ENCODE results near the gene PPARD. TPM values are rescaled to one million over a fixed set of nuclear protein-coding genes. Genes with fewer than 3 reads are reported as not detected.
A peak's percentile ranks its signal among the peaks of the same experiment; 100 is the strongest.
"Not testable (repeated sequence)": the region's sequence is repeated elsewhere in the genome, so short reads cannot be mapped to it uniquely, and the experiment has no call there.

PPARD gene
- total RNA-seq, 1 donor from 2014 or later = 15.0 TPM

DNA sequence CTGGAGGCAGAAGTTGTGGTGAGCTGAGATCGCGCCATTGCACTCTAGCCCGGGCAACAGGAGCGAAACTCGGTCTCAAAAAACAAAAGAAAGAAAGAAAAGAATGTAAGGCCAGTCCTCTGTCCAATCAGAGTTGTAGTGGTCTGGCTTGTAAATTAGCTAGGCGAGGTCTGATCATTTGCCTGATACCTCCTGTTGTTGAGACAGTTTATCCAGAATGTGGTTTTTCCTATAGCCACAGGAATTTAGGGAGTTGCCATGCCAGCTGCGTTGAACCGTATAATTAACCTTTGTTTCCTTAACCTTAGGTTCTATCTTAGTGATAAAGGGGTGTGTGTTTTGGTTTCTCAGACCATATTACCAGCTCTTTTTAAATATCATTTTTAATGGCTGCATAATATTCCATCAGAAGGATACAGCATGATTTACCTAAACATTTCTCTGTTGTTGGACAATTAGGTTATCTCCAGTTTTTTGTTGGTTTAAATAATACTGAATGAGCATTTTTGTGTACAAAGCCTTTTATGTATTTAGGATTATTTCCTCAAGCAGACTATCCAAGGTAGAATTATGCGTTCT is 11.7 kb upstream of the PPARD start:
- Histone ChIP-seq H3K4me3 (ENCODE audit: low read depth, low read length) (no peak overlapping the region), H3K27me3 (ENCODE audit: control insufficient read depth, insufficient read depth, low read length) (no peaks in the 10 kb centered on the region), H3K36me3 (ENCODE audit: control insufficient read depth, insufficient read depth, low read length) (no peaks in the 10 kb centered on the region)
- no peak for DNase-seq (ENCODE audit: low read depth)
- TF ChIP-seq, protein P1, sequence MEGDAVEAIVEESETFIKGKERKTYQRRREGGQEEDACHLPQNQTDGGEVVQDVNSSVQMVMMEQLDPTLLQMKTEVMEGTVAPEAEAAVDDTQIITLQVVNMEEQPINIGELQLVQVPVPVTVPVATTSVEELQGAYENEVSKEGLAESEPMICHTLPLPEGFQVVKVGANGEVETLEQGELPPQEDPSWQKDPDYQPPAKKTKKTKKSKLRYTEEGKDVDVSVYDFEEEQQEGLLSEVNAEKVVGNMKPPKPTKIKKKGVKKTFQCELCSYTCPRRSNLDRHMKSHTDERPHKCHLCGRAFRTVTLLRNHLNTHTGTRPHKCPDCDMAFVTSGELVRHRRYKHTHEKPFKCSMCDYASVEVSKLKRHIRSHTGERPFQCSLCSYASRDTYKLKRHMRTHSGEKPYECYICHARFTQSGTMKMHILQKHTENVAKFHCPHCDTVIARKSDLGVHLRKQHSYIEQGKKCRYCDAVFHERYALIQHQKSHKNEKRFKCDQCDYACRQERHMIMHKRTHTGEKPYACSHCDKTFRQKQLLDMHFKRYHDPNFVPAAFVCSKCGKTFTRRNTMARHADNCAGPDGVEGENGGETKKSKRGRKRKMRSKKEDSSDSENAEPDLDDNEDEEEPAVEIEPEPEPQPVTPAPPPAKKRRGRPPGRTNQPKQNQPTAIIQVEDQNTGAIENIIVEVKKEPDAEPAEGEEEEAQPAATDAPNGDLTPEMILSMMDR (IDR thresholded peaks at IDR 0.05; ENCODE audit: insufficient read depth, low read length, poor library complexity, severe bottlenecking) = no peak

GRCh38 chr6:35332074-35332887 is 10.1 kb upstream of the PPARD start:
- H3K4me3 ChIP-seq (ENCODE audit: low read depth, low read length); H3K36me3 ChIP-seq (ENCODE audit: control insufficient read depth, insufficient read depth, low read length); DNase-seq (ENCODE audit: low read depth); H3K27me3 ChIP-seq (ENCODE audit: control insufficient read depth, insufficient read depth, low read length): not testable (repeated sequence)

GRCh38 chr6:35341557-35341956 is 801 bp upstream of the PPARD start:
- TF ChIP-seq, protein P1 (IDR thresholded peaks at IDR 0.05; ENCODE audit: insufficient read depth, low read length, poor library complexity, severe bottlenecking) = no peak
- no peak for DNase-seq (ENCODE audit: low read depth)

GRCh38 chr6:35343092-35343834 is 905 bp downstream of the PPARD start:
- Histone ChIP-seq H3K27me3 (ENCODE audit: control insufficient read depth, insufficient read depth, low read length) (no peaks in the 10 kb centered on the region), H3K36me3 (ENCODE audit: control insufficient read depth, insufficient read depth, low read length) (no peaks in the 10 kb centered on the region), H3K4me3 (ENCODE audit: low read depth, low read length) (peak overlapping the region; percentile 71)
- no peak for DNase-seq (ENCODE audit: low read depth)
- TF ChIP-seq, protein P1 (IDR thresholded peaks at IDR 0.05; ENCODE audit: insufficient read depth, low read length, poor library complexity, severe bottlenecking) = no peak

More at GRCh38 chr6:35341557-35341956, 801 bp upstream of the PPARD start:
- no peaks in the 10 kb centered on the region for H3K27me3 ChIP-seq (ENCODE audit: control insufficient read depth, insufficient read depth, low read length)
- H3K36me3 ChIP-seq (ENCODE audit: control insufficient read depth, insufficient read depth, low read length) = no peaks in the 10 kb centered on the region
- no peak overlapping the region for H3K4me3 ChIP-seq (ENCODE audit: low read depth, low read length)

DNA sequence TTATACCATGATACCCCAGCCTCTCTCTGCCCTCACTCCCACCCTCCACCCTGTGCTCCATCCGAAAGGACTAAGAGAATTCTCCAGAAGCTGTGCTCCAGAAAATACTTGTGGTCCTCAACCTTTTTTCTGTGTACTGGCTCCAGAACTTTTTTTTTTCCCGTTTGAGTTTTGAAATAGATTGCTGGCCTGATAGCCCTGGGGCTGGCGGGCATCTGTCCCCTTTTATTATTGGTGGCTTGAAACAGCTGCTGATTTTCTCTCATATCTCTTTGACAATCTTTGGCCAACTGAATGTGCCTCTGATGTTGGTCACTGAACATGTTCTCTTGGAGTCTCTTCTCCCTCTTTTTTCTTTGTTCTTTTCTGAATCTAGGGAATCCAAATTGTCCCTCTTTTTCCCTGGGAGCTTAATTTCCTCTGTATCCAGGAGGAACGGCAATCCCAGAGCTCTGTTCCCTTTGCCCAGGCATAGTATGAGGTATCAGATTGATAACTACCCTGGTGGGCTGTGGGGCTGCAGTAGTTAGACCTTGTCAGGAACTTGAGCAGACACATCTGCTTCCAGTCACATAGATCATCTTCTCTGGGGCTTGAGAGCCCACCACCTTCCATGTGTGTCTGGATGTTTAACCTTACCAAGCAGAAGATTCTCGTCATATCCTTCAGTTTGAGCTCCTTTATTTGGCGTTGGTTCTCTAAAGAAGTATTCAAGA is 1.6 kb downstream of the PPARD start:
- TF ChIP-seq, protein P1 (IDR thresholded peaks at IDR 0.05; ENCODE audit: insufficient read depth, low read length, poor library complexity, severe bottlenecking) = no peak
- Histone ChIP-seq H3K36me3 (ENCODE audit: control insufficient read depth, insufficient read depth, low read length) (no peaks in the 10 kb centered on the region), H3K27me3 (ENCODE audit: control insufficient read depth, insufficient read depth, low read length) (no peaks in the 10 kb centered on the region), H3K4me3 (ENCODE audit: low read depth, low read length) (peak overlapping the region; percentile 71)
- no peak for DNase-seq (ENCODE audit: low read depth)

GRCh38 chr6:35351422-35351821 is 9.1 kb downstream of the PPARD start:
- TF ChIP-seq, protein P1 (IDR thresholded peaks at IDR 0.05; ENCODE audit: insufficient read depth, low read length, poor library complexity, severe bottlenecking) = no peak
- DNase-seq (ENCODE audit: low read depth) = no peak
- no peaks in the 10 kb centered on the region for H3K27me3 ChIP-seq (ENCODE audit: control insufficient read depth, insufficient read depth, low read length)
- peaks cover 8% of the 10 kb centered on the region for H3K36me3 ChIP-seq (ENCODE audit: control insufficient read depth, insufficient read depth, low read length)
- H3K4me3 ChIP-seq (ENCODE audit: low read depth, low read length) = no peak overlapping the region
